Mucosa of descending colon (tissue), 3 donors: ENCODE measurements around the gene RTKN2. TPM values are rescaled to one million over a fixed set of nuclear protein-coding genes. Genes with fewer than 3 reads are reported as not detected.

Experiments
- ATAC-seq: fragments of 200-7000 bp; cut with Tn5 transposase; one replicate; pipeline ENCODE4 v1.9.1; 2020; ENCODE audit warnings: mild to moderate bottlenecking, moderate library complexity
- DNase-seq, 3 donors: peaks; one replicate each; pipeline ENCODE4 v3.0.0-alpha.2; 2020
- H3K36me3 ChIP-seq: fragments of 200-600 bp; one replicate; pipeline ENCODE4 v1.8.0; 2021; ENCODE audit warnings: low read depth, mild to moderate bottlenecking
- H3K4me1 ChIP-seq: fragments of 200-600 bp; one replicate; pipeline ENCODE4 v1.8.0; 2021; ENCODE audit warnings: low read depth, mild to moderate bottlenecking
- H3K4me3 ChIP-seq: fragments of 200-600 bp; one replicate; pipeline ENCODE4 v1.8.0; 2021; ENCODE audit warnings: mild to moderate bottlenecking
- H3K9me3 ChIP-seq: fragments of 200-600 bp; one replicate; pipeline ENCODE4 v1.8.0; 2021; ENCODE audit warnings: mild to moderate bottlenecking
- intact Hi-C, 2 donors: fragments of 100-400 bp; cut with DNase I in 1 of 2; cut with micrococcal nuclease in 1 of 2; formaldehyde crosslinking; loops; one replicate each; pipeline versions ENCODE4 v1.11.0 to v1.11.1; 2022; cut with DNase I, micrococcal nuclease
- total RNA-seq, 3 donors: library from RNA; stranded (reverse); fragmentation: NEBNext Ultra II Directional in 2 of 3; extraction: Animal tissue kit (Norgen Biotek cat#: 25700) in 2 of 3; gene quantifications; one replicate each; pipeline versions ENCODE4 v1.2.1 to v1.2.4, GENCODE V29; 2021 to 2023
- TF ChIP-seq, protein P1 (sequence below): fragments of 200-600 bp; IDR thresholded peaks from one replicate; pipeline ENCODE4 v1.8.0; 2022; ENCODE audit warnings: antibody characterized with exemption, mild to moderate bottlenecking
- donor health status: DM: no; HTN: no; CAD: no; lungs with moderate emphysema.
- donor health status: DM: no; HTN: no; CAD: no.
- donor health status: DM: no; HTN: yes; CAD: no.

Gene RTKN2
- total RNA-seq, 3 donors from 2014 or later: 0.70 to 4.3 (median 1.8) TPM

DNA sequence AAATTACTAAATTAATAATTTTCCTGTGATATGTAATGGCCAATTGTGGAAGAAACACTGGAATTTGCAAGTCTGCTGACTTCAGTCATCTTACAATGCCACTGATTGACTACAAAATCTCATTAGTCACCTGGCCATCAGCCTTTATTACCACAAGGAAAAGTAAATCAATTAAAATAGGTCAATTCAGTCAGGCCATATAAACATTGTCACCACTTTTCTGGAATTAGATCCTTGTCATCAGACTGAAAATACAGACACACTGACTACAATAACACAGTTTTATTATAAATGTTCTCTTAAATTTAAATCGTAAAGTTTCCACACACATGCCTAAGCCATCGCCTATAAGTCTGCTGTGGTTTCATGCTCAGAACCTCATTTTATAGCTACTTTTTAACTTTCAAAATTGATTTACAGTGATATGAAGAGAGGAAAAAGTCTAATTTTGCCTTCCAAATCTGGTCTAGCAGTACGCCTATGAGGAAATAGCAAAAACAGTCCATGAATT is 54.2 kb downstream of the RTKN2 start:
- no peak for ATAC-seq
- intact Hi-C loops: no loop called here
- TF ChIP-seq, protein P1, sequence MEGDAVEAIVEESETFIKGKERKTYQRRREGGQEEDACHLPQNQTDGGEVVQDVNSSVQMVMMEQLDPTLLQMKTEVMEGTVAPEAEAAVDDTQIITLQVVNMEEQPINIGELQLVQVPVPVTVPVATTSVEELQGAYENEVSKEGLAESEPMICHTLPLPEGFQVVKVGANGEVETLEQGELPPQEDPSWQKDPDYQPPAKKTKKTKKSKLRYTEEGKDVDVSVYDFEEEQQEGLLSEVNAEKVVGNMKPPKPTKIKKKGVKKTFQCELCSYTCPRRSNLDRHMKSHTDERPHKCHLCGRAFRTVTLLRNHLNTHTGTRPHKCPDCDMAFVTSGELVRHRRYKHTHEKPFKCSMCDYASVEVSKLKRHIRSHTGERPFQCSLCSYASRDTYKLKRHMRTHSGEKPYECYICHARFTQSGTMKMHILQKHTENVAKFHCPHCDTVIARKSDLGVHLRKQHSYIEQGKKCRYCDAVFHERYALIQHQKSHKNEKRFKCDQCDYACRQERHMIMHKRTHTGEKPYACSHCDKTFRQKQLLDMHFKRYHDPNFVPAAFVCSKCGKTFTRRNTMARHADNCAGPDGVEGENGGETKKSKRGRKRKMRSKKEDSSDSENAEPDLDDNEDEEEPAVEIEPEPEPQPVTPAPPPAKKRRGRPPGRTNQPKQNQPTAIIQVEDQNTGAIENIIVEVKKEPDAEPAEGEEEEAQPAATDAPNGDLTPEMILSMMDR: no peak

GRCh38 chr10:62205750-62206399 is 62.8 kb downstream of the RTKN2 start:
- ATAC-seq (no peak), DNase-seq (no peak)
- TF ChIP-seq, protein P1: no peak
- H3K9me3 ChIP-seq: no peaks in the 10 kb centered on the region
- no peaks in the 10 kb centered on the region for H3K4me1 ChIP-seq
- no peaks in the 10 kb centered on the region for H3K36me3 ChIP-seq
- no peak overlapping the region for H3K4me3 ChIP-seq
- intact Hi-C loops: no loop called here

More for the DNA sequence above, 54.2 kb downstream of the RTKN2 start:
- H3K4me1 ChIP-seq: no peaks in the 10 kb centered on the region
- H3K36me3 ChIP-seq: no peaks in the 10 kb centered on the region
- no peak for DNase-seq
- H3K4me3 ChIP-seq: no peak overlapping the region
- no peaks in the 10 kb centered on the region for H3K9me3 ChIP-seq

DNA sequence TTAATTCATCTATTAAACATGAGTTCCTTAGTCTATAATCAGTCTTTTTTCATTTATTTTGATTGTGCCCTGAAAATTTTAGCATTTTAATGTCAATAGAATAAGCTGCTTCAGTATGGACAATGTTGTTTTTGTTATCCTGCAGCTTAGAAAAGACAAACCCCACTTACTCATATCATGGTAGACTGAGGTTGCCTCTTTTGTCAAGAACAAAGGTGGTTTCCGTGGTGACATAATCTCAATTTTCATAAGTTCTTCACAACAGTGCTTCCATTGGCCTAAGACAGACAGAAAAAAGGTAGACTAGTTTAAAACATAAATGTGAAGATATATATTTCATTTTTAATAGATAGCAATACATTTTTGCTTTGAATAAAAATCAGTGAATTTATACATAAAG is 69.1 kb downstream of the RTKN2 start:
- intact Hi-C loops: no loop called here

DNA sequence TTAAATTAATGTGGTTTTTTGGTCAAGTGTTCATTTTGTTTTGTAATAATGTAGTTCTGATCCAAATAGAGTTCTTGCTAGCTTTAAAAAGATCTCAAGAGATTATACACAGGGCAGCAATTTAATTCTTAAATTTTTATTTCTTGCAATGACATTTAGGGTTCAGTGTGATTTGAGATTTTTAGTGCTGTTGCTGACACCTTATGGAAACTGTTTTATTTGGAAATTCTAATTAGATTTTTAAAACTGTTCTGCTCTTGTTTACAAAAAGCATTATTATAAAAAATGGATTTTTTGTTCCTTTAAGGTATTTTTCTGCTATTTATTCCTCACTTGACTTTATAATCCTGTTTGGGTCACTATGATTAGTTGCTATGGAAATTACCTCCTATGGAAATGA is 72.1 kb downstream of the RTKN2 start:
- no peak for ATAC-seq
- H3K36me3 ChIP-seq: no peaks in the 10 kb centered on the region
- no peaks in the 10 kb centered on the region for H3K9me3 ChIP-seq
- H3K4me3 ChIP-seq: no peak overlapping the region
- no peaks in the 10 kb centered on the region for H3K4me1 ChIP-seq
- TF ChIP-seq, protein P1: no peak
- intact Hi-C loops: no loop called here
- no peak for DNase-seq

More for the DNA sequence above, 69.1 kb downstream of the RTKN2 start:
- H3K4me1 ChIP-seq: no peaks in the 10 kb centered on the region
- TF ChIP-seq, protein P1: no peak
- H3K4me3 ChIP-seq: no peak overlapping the region
- no peaks in the 10 kb centered on the region for H3K9me3 ChIP-seq
- no peaks in the 10 kb centered on the region for H3K36me3 ChIP-seq
- ATAC-seq: no peak
- DNase-seq: no peak

GRCh38 chr10:62195675-62195926 is 73.0 kb downstream of the RTKN2 start:
- Histone ChIP-seq H3K4me1 (no peaks in the 10 kb centered on the region), H3K9me3 (no peaks in the 10 kb centered on the region), H3K4me3 (no peak overlapping the region), H3K36me3 (no peaks in the 10 kb centered on the region)
- TF ChIP-seq, protein P1: no peak
- intact Hi-C loops: no loop called here
- no peak for ATAC-seq
- no peak for DNase-seq
